Tibial nerve (tissue), 3 donors: ENCODE data around the gene DHTKD1.

Source experiments
- CTCF ChIP-seq, 5 experiments: fragments of 200-600 bp in 3 of 5; fragments of 450-650 bp in 2 of 5; sonication (generic) in 3 of 5; IDR thresholded peaks; one replicate each; pipeline ENCODE4 v1.5.1; 2016 to 2019; ENCODE audit warnings: antibody characterized with exemption in 5 of 5, mild to moderate bottlenecking in 3 of 5, moderate library complexity in 2 of 5
- POLR2A ChIP-seq, 2 donors: fragments of 450-650 bp; IDR thresholded peaks; one replicate each; pipeline ENCODE4 v1.6.1; 2017; ENCODE audit warnings: antibody characterized with exemption in 2 of 2, mild to moderate bottlenecking in 2 of 2, moderate library complexity in 2 of 2

- TF ChIP-seq CTCF (IDR thresholded peaks at IDR 0.05) (no peak), POLR2A (IDR thresholded peaks at IDR 0.05) (no peak)
Observed at GRCh38 chr10:12077580-12078180, 8.9 kb downstream of the DHTKD1 start.
